ENCODE data around the gene ATG16L2. TPM values are rescaled to one million over a fixed set of nuclear protein-coding genes. Genes with fewer than 3 reads are reported as not detected.

ATG16L2 gene
- total and polyA plus RNA-seq, 4 donors = 4.7 to 17.8 (median 7.4) TPM

GRCh38 chr11:72813740-72814285 lies 398 bp upstream of the ATG16L2 start:
- under 1% methylated on average over 47 of the region's 47 CpGs for WGBS

GRCh38 chr11:72815110-72815618 lies 953 bp downstream of the ATG16L2 start:
- H3K9ac ChIP-seq (ENCODE audit: low read depth in 1 of 2, low read length in 2 of 2) = peak overlapping the region in 1 of 2 donors; percentile 61

More at GRCh38 chr11:72813740-72814285, 398 bp upstream of the ATG16L2 start:
- no peaks in the 10 kb centered on the region for H3K9me3 ChIP-seq (ENCODE audit: control insufficient read depth in 4 of 4, low read length in 3 of 4)
- H3K9ac ChIP-seq (ENCODE audit: low read depth in 1 of 2, low read length in 2 of 2) = peak overlapping the region; percentile 21 to 61
- H3K36me3 ChIP-seq (ENCODE audit: control insufficient read depth in 4 of 4, insufficient read depth in 3 of 4, low read depth in 1 of 4, low read length in 3 of 4) = peaks cover 0 to 11% (median under 1%) of the 10 kb centered on the region in 4 donors
- no peaks in the 10 kb centered on the region for H3K27me3 ChIP-seq (ENCODE audit: control insufficient read depth in 4 of 4, insufficient read depth in 4 of 4, low read length in 3 of 4)
- peak; percentile 14 to 23 for TF ChIP-seq RXRA (IDR thresholded peaks at IDR 0.05)
- TF ChIP-seq RAD21 (IDR thresholded peaks at IDR 0.05) = peak in 1 of 2 donors; percentile 4
- no peak for TF ChIP-seq SP1 (IDR thresholded peaks at IDR 0.05)
- TF ChIP-seq FOXA1 (IDR thresholded peaks at IDR 0.05) = no peak
- TF ChIP-seq YY1 (IDR thresholded peaks at IDR 0.05) = peak; percentile 12
- peak; percentile 36 for TF ChIP-seq REST (IDR thresholded peaks at IDR 0.05)
- H3K4me3 ChIP-seq (ENCODE audit: low read depth in 1 of 3, low read length in 3 of 3) = peak overlapping the region; percentile 70 to 74 (median 71)
- H3K4me1 ChIP-seq (ENCODE audit: control insufficient read depth in 4 of 4, insufficient read depth in 4 of 4, low read length in 3 of 4) = peaks cover 6 to 28% (median 21%) of the 10 kb centered on the region in 4 donors
- peak; percentile 88 for DNase-seq (ENCODE audit: low spot score)
- peak overlapping the region; percentile 89 to 95 for H3K27ac ChIP-seq (ENCODE audit: low read depth in 1 of 2, low read length in 2 of 2)

More at GRCh38 chr11:72815110-72815618, 953 bp downstream of the ATG16L2 start:
- WGBS = 33% methylated on average over 13 of the region's 13 CpGs
- no peak for DNase-seq (ENCODE audit: low spot score)
- Histone ChIP-seq H3K27ac (ENCODE audit: low read depth in 1 of 2, low read length in 2 of 2) (peak overlapping the region; percentile 89 to 95), H3K36me3 (ENCODE audit: control insufficient read depth in 4 of 4, insufficient read depth in 3 of 4, low read depth in 1 of 4, low read length in 3 of 4) (peaks cover 0 to 17% (median 3%) of the 10 kb centered on the region in 4 donors), H3K4me1 (ENCODE audit: control insufficient read depth in 4 of 4, insufficient read depth in 4 of 4, low read length in 3 of 4) (peaks cover 6 to 28% (median 21%) of the 10 kb centered on the region in 4 donors), H3K4me3 (ENCODE audit: low read depth in 1 of 3, low read length in 3 of 3) (peak overlapping the region; percentile 45 to 81 (median 71)), H3K27me3 (ENCODE audit: control insufficient read depth in 4 of 4, insufficient read depth in 4 of 4, low read length in 3 of 4) (no peaks in the 10 kb centered on the region), H3K9me3 (ENCODE audit: control insufficient read depth in 4 of 4, low read length in 3 of 4) (no peaks in the 10 kb centered on the region)
- TF ChIP-seq SP1 (IDR thresholded peaks at IDR 0.05) (no peak), CTCF (IDR thresholded peaks at IDR 0.05; ENCODE audit: low read depth, low read length, missing input control) (peak; percentile 7)

Data from liver (tissue), 9 donors.